Type B pancreatic cell (in vitro differentiated cells): Measurements from ENCODE around the gene DPF3. TPM values are rescaled to one million over a fixed set of nuclear protein-coding genes. Genes with fewer than 3 reads are reported as not detected.

Experiments used
- DNase-seq: peaks from one replicate; pipeline ENCODE4 v3.0.0; 2021; ENCODE audit warnings: mixed read lengths; ENCODE audit not compliant: unreplicated experiment; ENCODE audit errors: extremely low spot score
- H3K27ac Mint-ChIP-seq: 2 replicates; pipeline ENCODE4 v1.8.0; 2021; ENCODE audit warnings: mild to moderate bottlenecking, mixed read lengths
- H3K27me3 Mint-ChIP-seq: 2 replicates; pipeline ENCODE4 v1.8.0; 2021; ENCODE audit warnings: mixed read lengths
- H3K36me3 Mint-ChIP-seq: 2 replicates; pipeline ENCODE4 v1.8.0; 2021; ENCODE audit warnings: mixed read lengths
- H3K4me1 Mint-ChIP-seq: one replicate; pipeline ENCODE4 v1.8.0; 2021; ENCODE audit warnings: mixed read lengths; ENCODE audit not compliant: unreplicated experiment
- H3K4me3 Mint-ChIP-seq: 2 replicates; pipeline ENCODE4 v1.8.0; 2021; ENCODE audit warnings: mild to moderate bottlenecking, mixed read lengths
- H3K9me3 Mint-ChIP-seq: 2 replicates; pipeline ENCODE4 v1.8.0; 2021; ENCODE audit warnings: mixed read lengths
- total RNA-seq: library from RNA; stranded (reverse); gene quantifications from 2 replicates; pipeline ENCODE4 v1.2.1, GENCODE V29; 2021; ENCODE audit warnings: low replicate concordance
- TF ChIP-seq, protein P1 (sequence below): fragments of 200-600 bp; sonication (generic); conservative IDR thresholded peaks from 2 replicates; pipeline ENCODE4 v1.5.0; 2021; ENCODE audit warnings: antibody characterized with exemption, mild to moderate bottlenecking

DPF3 gene
- total RNA-seq, 1 donor from 2014 or later = 4.5 TPM

DNA sequence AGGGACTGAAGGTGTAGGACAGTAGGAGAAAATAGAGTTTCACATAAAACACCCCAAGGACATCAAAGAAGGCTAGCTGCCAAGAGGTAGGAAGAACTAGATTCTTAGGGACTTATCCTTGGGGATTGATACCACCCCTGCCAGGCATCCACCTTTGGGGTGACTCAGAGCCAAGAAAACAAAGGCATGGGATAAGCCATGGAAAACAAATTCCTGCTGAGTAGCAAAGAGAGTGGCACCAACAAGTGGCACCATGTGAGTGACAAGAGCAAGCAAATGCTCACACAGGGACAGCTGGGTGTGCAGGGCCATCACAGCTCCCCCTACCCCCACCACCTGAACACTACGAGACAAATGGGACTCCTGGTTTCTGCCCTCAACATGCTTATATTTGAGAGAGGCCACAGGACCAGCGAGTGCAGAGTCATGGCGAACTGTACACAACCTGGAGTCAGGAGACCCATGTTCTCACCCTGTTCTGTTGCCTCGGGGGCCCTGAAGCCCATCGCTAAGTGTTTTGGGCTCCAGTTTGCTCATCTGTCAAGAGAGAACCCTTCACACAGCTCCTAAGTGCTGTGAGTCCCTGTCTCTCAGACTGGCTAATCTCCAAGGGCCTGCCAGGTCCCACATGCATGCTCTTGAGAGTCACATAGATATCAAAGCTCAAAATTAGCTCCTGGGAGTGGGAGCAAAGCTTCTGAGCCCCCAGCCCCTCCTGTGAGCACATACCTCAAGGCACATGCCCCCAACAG lies 91.9 kb downstream of the DPF3 start:
- no peaks in the 10 kb centered on the region for H3K36me3 Mint-ChIP-seq
- no peaks in the 10 kb centered on the region for H3K4me1 Mint-ChIP-seq
- no peaks in the 10 kb centered on the region for H3K27me3 Mint-ChIP-seq

DNA sequence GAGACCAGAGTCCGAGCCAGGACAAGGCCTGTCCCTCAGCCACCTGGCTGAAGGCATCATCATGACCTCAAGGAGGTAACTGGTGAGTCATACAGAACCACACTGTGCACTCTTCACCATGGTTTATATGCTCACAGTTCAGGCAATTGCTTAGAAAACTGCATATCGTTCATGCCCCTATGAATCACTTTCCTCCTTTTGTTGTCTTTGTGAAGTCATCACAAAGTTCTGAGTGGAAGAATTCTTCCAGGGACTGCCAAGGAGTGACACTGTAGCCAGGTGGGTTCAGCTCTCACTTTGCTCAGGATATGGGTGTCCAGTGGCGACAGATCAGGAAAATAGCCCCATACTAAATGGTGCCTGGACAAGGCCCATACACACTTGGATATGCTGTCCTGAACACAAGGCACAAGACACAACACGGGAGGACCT lies 92.5 kb downstream of the DPF3 start:
- Mint-ChIP-seq H3K27me3 (no peaks in the 10 kb centered on the region), H3K4me3 (no peak overlapping the region), H3K27ac (no peak overlapping the region), H3K36me3 (no peaks in the 10 kb centered on the region), H3K9me3 (peaks cover 4% of the 10 kb centered on the region), H3K4me1 (no peaks in the 10 kb centered on the region)
- TF ChIP-seq, protein P1, sequence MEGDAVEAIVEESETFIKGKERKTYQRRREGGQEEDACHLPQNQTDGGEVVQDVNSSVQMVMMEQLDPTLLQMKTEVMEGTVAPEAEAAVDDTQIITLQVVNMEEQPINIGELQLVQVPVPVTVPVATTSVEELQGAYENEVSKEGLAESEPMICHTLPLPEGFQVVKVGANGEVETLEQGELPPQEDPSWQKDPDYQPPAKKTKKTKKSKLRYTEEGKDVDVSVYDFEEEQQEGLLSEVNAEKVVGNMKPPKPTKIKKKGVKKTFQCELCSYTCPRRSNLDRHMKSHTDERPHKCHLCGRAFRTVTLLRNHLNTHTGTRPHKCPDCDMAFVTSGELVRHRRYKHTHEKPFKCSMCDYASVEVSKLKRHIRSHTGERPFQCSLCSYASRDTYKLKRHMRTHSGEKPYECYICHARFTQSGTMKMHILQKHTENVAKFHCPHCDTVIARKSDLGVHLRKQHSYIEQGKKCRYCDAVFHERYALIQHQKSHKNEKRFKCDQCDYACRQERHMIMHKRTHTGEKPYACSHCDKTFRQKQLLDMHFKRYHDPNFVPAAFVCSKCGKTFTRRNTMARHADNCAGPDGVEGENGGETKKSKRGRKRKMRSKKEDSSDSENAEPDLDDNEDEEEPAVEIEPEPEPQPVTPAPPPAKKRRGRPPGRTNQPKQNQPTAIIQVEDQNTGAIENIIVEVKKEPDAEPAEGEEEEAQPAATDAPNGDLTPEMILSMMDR = no peak
- no peak for DNase-seq

More for the DNA sequence above, 91.9 kb downstream of the DPF3 start:
- DNase-seq = no peak
- Mint-ChIP-seq H3K9me3 (peaks cover 4% of the 10 kb centered on the region), H3K4me3 (no peak overlapping the region), H3K27ac (no peak overlapping the region)
- TF ChIP-seq, protein P1 = no peak

DNA sequence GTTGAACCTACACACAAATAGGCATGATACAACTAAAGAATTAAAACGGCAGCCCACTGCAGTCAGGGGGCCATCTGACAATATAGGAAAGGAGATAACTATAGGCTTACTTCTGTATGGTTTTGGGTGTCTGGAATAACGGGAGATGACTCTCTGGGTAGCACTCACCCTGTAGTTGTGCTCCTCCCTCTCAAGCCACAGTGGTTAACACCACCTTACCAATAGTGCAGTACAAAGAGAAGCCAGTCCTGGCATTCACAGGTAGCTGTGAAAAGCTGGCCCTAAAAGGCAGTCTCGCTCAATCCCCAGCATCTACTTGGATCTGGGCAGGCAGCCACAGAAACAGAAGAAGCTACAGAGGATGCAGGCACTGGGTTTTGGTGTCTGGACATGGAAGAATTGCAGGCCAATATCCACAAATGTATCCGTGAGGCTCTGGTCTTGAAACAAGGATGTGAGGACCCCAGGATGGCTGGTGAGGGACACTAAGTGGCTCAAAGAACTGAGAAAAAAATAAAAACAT lies 93.0 kb downstream of the DPF3 start:
- peaks cover 4% of the 10 kb centered on the region for H3K9me3 Mint-ChIP-seq
- no peak for DNase-seq
- no peaks in the 10 kb centered on the region for H3K4me1 Mint-ChIP-seq
- TF ChIP-seq, protein P1 = no peak
- no peak overlapping the region for H3K4me3 Mint-ChIP-seq
- H3K27me3 Mint-ChIP-seq = no peaks in the 10 kb centered on the region
- H3K27ac Mint-ChIP-seq = no peak overlapping the region
- no peaks in the 10 kb centered on the region for H3K36me3 Mint-ChIP-seq

DNA sequence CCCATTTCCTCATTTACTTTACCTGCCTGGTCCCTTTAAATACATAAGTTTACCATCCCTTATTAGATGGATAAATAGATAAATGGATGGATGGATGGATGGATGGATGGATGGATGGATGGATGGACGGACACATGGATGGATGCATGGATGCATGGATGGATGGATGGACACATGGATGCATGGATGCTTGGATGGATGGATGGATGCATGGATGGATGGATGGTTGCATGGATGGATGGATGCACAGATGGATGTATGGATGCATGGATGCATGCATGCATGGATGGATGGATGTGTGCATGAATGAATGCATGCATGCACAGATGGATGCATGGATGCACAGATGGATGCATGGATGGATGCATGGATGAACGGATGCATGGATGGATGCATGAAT lies 93.6 kb downstream of the DPF3 start:
- no peak overlapping the region for H3K27ac Mint-ChIP-seq
- no peaks in the 10 kb centered on the region for H3K4me1 Mint-ChIP-seq
- no peak for DNase-seq
- no peaks in the 10 kb centered on the region for H3K36me3 Mint-ChIP-seq
- no peak overlapping the region for H3K4me3 Mint-ChIP-seq
- no peaks in the 10 kb centered on the region for H3K27me3 Mint-ChIP-seq
- H3K9me3 Mint-ChIP-seq = peaks cover 4% of the 10 kb centered on the region
- TF ChIP-seq, protein P1 = no peak

DNA sequence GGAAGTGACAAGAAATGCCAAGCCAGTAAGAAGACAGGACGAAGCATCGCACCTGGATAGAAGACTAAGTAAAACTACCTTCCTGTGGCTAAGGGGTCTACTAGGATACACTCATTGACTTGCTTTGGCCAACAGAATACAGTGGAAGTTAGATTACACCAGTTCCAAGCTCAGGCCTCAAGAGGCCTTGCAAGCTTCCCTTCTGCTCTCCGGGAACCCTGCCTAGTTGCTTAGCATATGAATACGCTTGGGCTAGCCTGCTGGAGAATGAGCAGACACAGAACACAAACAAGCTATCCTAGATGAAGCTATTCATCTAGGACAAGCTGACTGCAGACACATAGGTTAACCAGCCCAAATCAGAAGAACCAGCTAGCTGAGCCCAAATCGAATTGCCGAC lies 97.0 kb downstream of the DPF3 start:
- no peak for DNase-seq
- no peaks in the 10 kb centered on the region for H3K4me1 Mint-ChIP-seq
- TF ChIP-seq, protein P1 = no peak
- H3K36me3 Mint-ChIP-seq = no peaks in the 10 kb centered on the region
- no peak overlapping the region for H3K27ac Mint-ChIP-seq
- no peak overlapping the region for H3K4me3 Mint-ChIP-seq
- H3K27me3 Mint-ChIP-seq = no peaks in the 10 kb centered on the region
- peaks cover 4% of the 10 kb centered on the region for H3K9me3 Mint-ChIP-seq
